GM18867 (cell line): ENCODE results near the gene RAD51D.
"Not testable (repeated sequence)": the region's sequence is repeated elsewhere in the genome, so short reads cannot be mapped to it uniquely, and the experiment has no call there.

Experiments used
- ATAC-seq: cut with Tn5 transposase; IDR thresholded peaks from one replicate; pipeline ENCODE4 v1.9.1; 2021; ENCODE audit warnings: mild to moderate bottlenecking, moderate library complexity; ENCODE audit not compliant: unreplicated experiment

RAD51D gene

DNA sequence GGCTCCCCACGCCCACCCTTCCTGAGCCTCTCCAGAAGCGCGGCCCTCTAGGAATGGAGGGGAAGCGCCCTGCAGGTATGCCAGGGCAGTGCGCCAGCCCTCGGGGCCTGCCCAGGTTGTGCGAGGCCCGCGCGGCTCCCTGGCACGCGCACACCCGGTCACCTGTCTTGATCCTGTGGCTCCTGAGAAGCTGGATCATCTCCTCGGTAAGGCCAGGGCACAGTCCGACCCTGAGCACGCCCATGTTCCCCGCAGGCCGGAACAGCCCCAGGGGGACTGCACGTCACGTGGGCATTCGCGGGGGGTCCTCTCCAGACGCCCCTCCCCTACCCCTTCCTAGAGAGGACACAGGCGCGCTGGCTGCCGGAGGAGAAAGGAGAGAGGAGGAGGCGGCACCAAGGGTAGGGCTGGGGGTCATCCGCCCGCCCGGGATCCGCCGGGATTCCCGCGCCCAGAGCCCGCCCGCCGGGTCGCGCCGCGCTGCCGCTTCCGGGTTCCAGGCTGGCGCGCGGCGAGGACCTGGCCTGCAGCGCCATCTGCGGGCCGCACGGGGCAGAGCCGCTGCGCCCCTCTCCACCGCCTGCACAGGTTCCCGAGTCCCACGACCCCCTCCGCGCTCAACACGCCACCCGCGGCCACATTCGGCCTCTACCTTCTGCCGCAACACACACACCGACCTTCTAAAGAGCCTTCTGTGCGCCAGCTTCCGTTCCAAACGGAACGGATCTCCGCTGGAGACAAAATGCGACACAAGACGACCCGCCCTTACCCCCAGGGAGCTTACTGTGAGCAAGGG, at the start of gene RAD51D:
TSS of gene RAD51D (minus strand) at position 491 of the 796 bp plus-strand sequence. CDS start at position 244, 247 bp downstream.
- ATAC-seq: peak; percentile 85

DNA sequence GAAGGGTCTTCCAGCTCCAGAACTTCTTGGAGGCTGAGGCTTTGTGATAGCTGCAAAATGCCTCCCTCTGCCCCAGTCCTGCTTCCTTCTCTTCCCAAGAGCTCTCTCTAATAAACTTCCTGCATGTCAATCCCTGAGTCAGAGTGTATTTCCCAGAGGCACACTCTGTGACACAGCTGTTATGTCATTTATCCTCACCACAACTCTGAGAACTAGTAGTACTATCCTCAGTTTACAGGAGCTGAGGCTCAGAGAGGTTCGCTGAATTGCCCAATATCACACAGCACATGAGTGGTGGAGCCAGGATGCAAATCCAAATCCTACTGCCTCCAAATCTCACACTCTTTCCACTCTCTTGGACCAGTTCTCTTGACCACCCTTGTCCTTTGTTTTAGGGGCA, 48.0 kb upstream of the RAD51D start:
- ATAC-seq: no peak

DNA sequence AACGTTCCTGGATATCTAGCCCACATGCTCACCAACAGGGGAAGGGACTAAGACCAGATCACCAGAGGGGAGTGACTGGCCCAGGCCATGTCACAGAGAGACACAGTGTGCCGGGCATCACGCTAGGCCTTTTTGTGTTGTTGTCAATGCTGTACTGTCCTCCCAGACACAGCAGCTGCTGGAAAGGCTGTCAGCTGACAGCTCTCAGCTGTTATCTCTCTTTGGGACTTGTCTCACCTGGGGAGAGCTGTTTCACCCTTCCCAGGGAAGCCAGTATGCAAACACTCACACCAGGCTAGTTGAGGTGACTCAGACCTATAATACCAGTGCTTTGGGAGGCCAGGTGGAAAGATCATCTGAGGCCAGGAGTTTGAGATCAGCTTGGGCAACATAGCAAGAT, 47.4 kb upstream of the RAD51D start:
- no peak for ATAC-seq

DNA sequence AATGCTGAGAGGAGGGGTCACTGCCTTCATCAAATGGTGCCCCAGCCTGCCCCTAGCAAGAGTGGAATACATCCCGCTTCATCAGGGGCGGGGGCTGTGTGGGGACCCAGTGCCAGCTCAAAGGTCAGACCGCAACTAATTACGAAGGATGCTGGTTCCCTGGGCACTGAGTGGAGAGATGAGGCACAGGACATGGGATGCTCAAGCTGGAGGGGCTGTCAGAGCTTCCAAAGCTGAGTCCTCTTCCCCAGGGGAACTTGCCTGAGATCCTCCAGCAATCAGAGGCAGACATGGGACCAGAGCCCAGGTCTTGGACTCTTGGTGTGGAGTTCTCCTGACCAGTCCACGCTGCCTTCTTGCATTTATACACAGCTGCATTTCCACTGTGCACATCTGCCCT, 46.9 kb upstream of the RAD51D start:
- ATAC-seq: no peak

DNA sequence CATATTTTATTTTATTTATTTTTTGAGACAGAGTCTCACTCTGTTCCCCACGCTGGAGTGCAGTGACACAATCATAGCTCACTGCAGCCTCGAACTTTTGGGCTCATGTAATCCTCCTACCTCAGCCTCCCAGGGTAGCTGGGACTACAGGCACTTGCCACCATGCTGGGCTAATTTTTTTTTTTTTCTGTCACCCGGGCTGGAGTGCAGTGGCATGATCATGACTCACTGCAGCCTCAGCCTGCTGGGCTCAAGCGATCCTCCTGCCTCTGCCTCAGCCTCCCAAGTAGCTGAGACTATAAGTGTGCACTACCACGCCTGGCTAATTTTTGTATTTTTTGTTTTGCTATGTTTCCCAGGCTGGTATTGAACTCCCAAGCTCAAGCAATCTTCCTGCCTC, 45.1 kb upstream of the RAD51D start:
- no peak for ATAC-seq

DNA sequence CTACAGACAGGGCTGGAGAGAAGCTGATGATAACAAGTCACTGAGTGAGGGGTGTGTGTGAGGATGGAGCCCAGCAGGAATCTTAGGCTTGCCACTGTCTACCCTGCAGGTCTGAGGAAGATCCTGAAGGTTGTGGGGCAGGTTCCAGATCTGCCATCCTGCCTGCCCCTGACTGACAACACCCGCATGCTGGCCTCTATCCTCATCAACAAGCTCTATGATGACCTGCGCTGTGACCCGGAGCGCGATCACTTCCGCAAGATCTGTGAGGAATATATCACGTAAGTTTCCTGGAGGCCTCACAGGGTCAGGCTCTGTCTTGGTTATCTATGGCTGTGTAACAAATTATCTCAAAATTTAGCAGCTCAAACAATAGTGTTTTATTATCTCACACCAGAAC, 44.2 kb upstream of the RAD51D start:
- ATAC-seq: no peak

DNA sequence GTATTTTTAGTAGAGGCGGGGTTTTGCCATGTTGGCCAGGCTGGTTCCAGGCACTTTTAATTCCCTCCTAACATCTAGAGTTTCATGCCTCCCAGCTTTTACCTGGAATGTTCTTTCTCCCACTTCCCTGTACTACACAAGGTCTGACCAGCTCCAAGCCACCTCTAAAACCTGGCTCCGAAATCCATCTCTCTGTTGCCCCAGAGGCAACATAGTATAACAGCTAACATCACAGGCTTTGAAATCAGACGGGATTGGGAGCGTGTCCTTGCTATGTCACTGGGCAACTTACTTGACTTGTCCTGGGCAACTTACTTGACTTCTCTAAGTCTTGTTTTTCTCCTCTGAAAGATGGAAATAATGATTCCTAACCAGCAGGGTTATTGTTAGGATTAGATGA, 43.1 kb upstream of the RAD51D start:
- no peak for ATAC-seq

DNA sequence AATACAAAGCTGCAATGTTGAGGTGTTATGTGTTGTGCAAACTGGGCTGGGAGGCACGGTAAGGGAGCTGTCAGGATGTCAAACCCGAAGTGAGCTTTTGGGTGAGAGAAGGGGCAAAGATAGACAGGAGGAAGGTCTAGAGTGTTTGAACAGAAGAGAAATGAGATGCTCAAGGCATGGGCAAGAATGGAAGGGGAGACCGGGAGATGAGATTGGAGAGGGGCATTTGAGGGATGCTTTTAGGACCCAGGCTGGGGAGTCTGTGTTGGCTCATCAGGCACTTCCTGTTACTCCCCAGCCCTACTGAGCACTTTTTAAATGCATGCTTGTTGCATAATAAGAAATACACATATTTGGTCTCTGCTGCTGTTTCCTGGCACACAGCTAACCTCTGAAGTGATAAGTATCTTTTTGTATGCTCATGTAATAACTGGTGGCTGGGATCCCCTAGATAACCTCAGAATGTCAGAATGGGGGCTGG, 41.7 kb upstream of the RAD51D start:
- ATAC-seq: no peak

DNA sequence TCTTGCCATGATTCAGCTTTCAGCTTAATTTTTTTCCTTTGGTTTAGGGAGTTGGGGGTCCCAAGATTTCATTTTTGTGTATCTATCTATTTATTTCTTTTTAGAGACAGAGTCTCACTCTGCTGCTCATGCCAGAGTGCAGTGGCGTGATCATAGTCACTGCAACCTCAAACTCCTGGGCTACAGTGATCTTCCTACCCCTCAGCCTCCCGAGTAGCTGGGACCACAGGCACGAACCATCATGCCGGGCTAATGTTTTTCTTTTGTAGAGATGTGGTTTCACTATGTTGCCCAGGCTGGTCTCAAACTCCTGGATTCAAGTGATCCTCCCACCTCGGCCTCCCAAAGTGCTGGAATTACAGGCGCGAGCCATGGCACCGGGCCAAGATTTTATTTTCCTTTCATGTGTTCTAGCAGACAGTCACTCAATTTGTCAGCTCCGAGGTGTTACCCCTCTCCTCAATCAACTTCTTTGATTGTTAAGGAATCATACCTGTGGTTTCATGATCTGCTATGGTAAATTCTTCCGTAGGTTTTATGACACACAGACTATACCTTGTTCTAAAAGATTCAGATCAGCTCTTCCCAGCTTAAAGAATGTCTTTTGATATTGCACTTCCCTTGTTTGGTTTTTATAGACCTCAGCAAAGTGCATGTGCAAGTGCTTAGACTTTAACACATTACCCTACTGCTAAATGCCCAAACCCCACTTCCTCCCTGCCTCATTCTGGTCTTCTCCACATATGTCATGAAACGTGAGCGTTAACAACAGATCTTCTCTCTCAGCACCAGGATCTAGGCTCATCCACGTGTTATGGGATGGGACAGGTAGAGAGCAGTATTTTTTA, 40.9 kb upstream of the RAD51D start:
- ATAC-seq: no peak

DNA sequence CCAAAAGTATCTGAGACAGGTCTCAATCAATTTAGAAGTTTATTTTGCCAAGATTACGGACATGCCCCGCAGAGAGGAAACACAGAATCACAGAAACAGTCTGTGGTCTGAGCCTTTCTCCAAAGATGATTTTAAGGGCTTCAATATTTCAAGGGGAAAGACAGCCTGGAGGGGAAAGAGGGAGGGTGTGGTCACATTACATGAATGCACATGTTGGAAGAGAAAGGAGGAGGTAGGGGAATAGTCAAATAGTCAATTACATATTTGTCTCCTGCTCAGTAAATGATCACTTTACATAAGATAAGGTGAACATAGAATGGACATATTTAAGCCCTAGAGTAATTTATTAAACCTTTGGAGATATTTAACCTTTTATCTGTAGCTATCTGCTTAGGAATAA, 40.3 kb upstream of the RAD51D start:
- ATAC-seq: no peak

DNA sequence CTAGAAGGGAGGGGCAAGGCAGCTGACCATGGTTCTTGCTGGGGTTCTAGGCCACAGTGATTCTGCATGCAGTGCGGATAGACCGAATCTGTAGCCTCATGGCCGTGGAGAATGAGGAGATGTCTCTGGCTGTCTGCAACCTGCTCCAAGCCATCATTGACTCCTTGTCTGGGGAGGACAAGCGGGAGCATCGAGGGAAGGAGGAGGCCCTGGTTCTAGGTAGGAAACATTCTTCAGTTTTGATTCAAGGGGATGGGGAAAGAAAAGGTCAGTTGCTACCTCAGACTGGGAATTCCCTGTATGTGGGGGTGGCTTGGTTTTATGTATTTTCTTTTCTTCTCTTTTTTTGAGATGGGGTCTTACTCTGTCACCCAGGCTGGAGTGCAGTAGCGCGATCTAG, 35.6 kb upstream of the RAD51D start:
- ATAC-seq: no peak

DNA sequence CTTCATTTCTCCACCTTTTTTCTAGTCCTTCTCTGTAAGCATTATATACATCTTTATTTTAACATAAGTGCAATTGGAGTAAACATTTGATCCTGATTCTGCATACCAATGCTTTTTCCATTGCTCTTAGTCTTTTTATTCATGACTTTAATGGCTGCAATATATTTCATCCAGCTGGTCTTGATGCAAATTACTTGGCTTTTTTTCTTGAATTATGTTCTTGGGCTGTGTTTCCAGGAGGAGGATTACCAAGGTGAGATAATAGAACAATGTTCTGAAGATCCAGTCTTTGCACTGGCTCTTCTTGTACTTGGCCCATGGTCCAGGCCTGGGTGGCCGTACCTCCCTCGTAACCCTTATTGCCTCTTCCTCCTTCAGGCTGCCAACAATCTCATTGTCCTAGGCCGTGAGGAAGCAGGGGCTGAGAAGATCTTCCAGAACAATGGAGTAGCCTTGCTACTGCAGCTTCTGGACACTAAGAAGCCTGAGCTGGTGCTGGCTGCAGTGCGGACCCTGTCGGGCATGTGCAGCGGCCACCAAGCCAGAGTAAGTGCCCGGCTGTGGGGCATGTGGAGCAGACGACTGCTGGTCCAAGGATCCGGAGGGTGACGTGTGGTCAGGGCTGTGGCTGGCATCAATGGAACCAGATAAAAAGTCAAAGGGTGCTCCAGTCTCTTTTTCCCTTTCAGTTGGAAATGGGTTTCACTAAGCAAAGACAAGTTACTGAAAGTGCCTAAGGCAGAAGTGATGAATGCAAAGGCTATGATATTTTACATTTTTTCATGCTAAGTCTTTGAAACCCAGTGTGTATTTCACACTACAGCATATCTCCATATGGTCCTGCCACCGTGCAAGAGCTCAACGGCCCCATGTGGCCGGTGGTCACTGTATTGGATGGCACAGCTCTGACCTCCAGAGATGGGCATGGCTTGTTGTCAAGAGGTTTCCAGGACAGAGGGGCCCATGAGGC, 34.8 kb upstream of the RAD51D start:
- ATAC-seq: no peak

DNA sequence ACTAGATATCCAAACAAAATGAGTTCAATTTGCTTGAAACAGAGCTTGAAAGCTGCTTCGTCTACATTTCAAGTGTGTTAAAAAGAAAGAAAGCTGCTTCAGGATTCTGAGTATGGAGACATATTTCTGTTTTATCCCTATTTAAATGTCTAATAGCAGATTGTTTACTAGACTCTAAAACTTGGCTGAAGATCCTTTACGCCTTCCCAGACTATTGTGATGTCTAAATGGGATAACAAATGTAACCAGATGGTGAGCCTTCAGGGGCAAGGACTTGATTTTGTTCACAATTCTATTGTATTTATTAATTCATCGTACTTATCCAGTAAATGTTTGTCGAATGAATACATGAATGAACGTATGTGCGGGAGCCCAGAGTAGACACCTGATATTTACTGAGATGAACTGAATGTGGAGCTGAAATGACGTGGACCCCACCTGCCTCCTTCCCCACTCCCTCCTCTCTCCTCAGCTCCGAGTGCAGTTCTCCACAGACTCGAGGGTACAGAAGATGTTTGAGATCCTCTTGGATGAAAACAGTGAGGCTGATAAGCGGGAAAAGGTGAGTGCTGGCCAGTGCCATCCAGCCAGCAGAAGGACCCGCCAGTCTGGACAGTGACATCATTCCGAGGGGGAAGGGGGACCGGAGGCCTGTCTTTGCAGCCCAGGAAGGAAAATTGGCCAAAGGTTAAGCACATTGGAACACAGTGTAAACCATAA, 32.9 kb upstream of the RAD51D start:
- no peak for ATAC-seq

DNA sequence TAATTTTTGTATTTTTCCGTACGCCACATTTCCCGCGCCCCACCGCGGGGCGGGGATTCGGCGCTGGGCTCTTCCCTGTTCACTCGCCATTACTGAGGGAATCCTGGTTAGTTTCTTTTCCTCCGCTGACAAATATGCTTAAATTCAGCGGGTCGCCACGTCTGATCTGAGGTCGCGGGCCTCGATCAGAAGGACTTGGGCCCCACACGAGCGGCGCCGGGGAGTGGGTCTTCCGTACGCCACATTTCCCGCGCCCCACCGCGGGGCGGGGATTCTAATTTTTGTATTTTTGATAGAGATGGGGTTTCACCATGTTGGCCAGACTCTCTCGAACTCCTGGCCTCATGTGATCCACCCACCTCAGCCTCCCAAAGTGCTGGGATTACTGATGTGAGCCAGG, 31.4 kb upstream of the RAD51D start:
- not testable (repeated sequence) for ATAC-seq

DNA sequence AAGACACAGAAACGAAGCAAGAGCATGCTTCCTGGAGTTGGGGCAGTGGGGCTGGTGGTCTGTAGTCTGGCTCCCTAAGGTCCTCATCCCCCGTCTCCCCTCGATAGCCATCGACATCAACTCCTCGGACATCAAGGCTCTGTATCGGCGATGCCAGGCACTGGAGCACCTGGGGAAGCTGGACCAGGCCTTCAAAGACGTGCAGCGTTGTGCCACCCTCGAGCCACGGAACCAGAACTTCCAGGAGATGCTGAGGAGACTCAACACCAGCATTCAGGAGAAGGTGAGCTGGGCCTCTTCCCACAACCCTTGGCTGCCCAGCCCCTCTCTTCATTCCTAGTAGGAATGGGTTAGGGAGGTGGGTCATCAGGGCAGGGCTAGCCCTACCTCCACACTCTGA, 30.3 kb upstream of the RAD51D start:
- ATAC-seq: no peak

DNA sequence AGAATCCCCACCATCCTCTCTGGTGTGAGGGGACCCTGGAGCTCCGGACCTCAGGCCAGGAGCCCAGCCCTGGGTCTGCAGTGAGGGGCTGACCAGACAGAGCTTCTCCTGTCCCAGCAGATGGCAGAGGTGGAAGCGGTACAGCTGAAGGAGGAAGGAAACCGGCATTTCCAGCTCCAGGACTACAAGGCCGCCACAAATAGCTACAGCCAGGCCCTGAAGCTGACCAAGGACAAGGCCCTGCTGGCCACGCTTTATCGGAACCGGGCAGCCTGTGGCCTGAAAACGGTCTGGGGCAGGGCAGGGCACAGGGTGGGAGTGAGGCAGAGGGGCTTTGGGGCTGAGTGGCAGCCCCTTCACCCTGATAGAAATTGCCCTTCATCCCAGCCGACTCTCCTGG, 28.5 kb upstream of the RAD51D start:
- no peak for ATAC-seq

DNA sequence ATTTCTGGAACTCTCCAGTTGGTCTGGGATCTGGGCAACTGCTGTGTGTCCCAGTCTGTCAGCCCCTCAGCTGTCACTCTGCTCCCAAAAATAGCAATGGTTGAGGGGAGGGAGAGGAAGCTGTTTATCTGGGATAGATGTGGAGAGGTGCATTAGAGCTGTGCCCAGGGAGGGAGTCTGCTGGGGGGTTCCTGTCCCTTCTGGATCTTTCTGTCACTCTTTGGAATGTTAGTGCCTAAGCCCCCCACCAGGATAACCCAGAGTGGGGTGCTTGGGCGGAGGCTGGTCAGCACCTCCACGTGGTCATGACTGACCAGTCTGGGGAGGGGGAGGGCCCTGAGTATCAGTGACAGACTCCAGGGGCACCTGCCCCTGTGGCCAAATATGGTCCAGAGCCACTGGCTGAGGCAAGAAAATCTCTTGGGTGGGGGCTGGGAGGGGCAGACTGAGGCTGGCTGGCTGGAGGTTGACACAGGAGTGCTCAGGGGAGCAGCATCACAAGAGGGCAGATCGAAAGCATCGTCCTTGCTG, 27.8 kb upstream of the RAD51D start, which contains the start of gene UNC45B:
TSS of gene UNC45B (plus strand) at position 443 of the 531 bp plus-strand sequence. CDS start 447 bp downstream, outside the sequence.
- ATAC-seq: no peak

DNA sequence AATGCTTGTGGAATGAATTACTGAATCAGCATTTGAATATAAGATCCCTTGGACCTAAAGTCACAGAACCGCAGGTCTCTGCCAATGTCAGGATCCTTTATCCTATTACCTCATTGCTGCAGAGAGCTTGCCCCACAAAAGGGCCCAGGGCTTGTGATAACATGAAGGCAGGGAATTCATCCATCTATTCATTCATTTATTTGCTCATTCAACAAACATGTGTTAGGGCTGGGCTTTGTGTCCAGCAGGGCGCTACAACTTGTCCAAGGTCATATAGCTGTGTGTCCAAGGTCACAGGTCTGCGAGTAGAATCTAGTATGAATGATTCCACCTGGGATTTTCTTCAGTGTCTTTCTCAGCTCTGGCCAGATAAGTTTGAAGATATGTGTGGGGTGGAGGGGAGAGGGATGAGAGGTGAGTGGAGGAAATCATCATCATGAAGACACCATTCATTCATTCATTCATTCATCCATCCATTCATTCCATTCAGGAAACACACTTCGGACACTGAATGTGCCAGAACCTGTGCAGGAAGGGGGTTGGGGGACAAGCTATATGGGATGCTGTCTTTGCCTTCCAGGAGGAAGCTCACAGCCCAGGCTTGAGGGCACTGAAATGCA, 26.7 kb upstream of the RAD51D start:
- ATAC-seq: no peak

DNA sequence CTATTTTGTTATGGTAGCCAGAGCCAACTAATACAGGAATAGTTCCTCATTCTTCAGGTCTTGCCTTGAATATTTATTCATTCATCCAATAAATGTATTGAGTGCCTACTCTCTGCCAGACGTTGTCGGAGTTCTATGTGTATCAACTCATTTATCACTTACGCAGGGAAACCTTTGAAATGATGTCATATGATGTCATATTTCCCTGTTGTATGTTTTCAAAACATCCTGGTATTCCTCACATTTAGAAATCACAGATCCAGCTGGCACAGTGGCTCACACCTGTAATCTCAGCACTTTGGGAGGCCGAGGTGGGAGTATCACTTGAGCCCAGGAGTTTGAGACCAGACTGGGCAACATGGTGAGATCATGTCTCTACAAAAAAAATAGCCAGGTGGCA, 25.2 kb upstream of the RAD51D start:
- no peak for ATAC-seq

DNA sequence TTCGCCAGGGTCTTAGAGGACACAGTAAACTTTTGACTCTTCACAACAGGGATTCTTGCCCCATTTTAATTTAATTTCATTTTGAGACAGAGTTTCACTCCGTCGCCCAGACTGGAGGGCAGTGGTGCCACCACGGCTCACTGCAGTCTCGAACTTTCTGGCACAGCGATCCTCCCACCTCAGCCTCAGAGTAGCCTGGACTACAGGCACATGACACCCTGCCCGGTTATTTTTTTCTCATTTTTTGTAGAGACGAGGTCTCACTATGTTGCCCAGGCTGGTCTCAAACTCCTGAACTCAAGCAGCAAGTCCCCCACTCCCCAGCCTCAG, 22.8 kb upstream of the RAD51D start:
- ATAC-seq: no peak
